Keratinocyte (primary cell): Measurements from ENCODE around the gene ATP5ME.

Experiments
- EZH2 ChIP-seq: IDR thresholded peaks from one replicate; pipeline ENCODE4 v1.6.1; 2012; ENCODE audit warnings: inconsistent platforms, mild to moderate bottlenecking, low read length, moderate library complexity
- TF ChIP-seq, protein P1 (sequence below), 3 experiments: IDR thresholded peaks in 1 of 3; conservative IDR thresholded peaks in 1 of 3; optimal IDR thresholded peaks in 1 of 3; 2 replicates in 2 of 3; 3 replicates in 1 of 3; pipeline versions ENCODE3 to v1.5.1; 2011; ENCODE audit warnings: low read length in 3 of 3, mild to moderate bottlenecking in 3 of 3, moderate library complexity in 2 of 3, control low read depth in 1 of 3, inconsistent platforms in 1 of 3; ENCODE audit not compliant: insufficient read depth in 2 of 3; ENCODE audit errors: extremely low read depth in 1 of 3

DNA sequence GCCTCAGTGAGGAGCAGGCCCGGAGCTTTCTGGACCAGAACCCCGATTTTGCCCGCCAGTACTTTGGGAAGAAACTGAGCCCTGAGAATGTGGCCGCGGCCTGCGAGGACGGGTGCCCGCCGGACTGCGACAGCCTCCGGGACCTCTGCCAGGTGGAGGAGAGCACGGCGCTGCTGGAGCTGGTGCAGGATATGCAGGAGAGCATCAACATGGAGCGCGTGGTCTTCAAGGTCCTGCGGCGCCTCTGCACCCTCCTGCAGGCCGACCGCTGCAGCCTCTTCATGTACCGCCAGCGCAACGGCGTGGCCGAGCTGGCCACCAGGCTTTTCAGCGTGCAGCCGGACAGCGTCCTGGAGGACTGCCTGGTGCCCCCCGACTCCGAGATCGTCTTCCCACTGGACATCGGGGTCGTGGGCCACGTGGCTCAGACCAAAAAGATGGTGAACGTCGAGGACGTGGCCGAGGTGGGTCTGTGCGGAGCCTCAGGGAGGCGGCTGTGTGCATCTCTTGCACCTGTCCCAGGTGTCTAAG is 48.4 kb downstream of the ATP5ME start:
- TF ChIP-seq, protein P1, sequence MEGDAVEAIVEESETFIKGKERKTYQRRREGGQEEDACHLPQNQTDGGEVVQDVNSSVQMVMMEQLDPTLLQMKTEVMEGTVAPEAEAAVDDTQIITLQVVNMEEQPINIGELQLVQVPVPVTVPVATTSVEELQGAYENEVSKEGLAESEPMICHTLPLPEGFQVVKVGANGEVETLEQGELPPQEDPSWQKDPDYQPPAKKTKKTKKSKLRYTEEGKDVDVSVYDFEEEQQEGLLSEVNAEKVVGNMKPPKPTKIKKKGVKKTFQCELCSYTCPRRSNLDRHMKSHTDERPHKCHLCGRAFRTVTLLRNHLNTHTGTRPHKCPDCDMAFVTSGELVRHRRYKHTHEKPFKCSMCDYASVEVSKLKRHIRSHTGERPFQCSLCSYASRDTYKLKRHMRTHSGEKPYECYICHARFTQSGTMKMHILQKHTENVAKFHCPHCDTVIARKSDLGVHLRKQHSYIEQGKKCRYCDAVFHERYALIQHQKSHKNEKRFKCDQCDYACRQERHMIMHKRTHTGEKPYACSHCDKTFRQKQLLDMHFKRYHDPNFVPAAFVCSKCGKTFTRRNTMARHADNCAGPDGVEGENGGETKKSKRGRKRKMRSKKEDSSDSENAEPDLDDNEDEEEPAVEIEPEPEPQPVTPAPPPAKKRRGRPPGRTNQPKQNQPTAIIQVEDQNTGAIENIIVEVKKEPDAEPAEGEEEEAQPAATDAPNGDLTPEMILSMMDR (optimal IDR thresholded peaks at IDR 0.05 in 1 of 3, IDR thresholded peaks at IDR 0.05 in 1 of 3, conservative IDR thresholded peaks at IDR 0.05 in 1 of 3; ENCODE audit: extremely low read depth in 1 of 3, insufficient read depth in 2 of 3, low read length in 3 of 3) = no peak
- TF ChIP-seq EZH2 = no peak
